SH-SY5Y (cell line): Measurements from ENCODE around the gene CFAP141.

Experiments
- GATA2 ChIP-seq: IDR thresholded peaks from 2 replicates; pipeline ENCODE4 v1.6.1; 2011; ENCODE audit warnings: mild to moderate bottlenecking, low read depth, low read length
- GATA3 ChIP-seq: IDR thresholded peaks from 2 replicates; pipeline ENCODE4 v1.6.1; 2011; ENCODE audit warnings: low read depth, mild to moderate bottlenecking, low read length, moderate library complexity

DNA sequence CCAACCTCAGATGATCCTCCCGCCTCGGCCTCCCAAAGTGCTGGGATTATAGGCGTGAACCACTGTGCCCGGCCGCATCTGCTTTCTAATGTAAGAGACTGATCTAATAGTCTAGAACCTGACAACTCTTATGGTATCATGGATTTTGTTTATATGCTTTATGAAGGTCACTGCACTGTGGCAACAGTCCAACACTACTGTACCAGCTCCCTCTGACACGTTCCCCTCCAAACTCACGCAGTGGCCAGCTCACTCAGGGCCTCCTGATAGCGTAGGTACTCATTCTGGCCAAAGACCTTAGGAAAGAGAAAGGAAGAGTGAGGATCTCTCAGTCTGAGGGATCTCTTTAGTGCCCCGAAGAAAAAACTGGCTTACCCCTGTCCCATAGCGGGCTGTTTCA, 6.0 kb upstream of the CFAP141 start:
- TF ChIP-seq GATA3 (no peak), GATA2 (no peak)
